Trophoblast cell (in vitro differentiated cells and primary cell): ENCODE data around the gene EIF4G1.
A peak's percentile ranks its signal among the peaks of the same experiment; 100 is the strongest.

Experiments used
- DNase-seq, 2 donors: peaks; one replicate each; pipeline ENCODE4 v3.0.0-alpha.2; 2016
- H2AFZ ChIP-seq: 2 replicates; pipeline ENCODE4 v1.6.1; 2013; ENCODE audit warnings: low read length, moderate library complexity, mild to moderate bottlenecking; ENCODE audit not compliant: insufficient read depth, poor library complexity
- H2AK5ac ChIP-seq: 2 replicates; pipeline ENCODE4 v1.6.1; 2013; ENCODE audit warnings: mild to moderate bottlenecking, low read length
- H2BK120ac ChIP-seq: 2 replicates; pipeline ENCODE4 v1.6.1; 2013; ENCODE audit warnings: low read length, mild to moderate bottlenecking, moderate library complexity; ENCODE audit not compliant: insufficient read depth, poor library complexity
- H2BK12ac ChIP-seq: 2 replicates; pipeline ENCODE4 v1.6.1; 2013; ENCODE audit warnings: mild to moderate bottlenecking, low read length, moderate library complexity
- H2BK5ac ChIP-seq: 2 replicates; pipeline ENCODE4 v1.6.1; 2013; ENCODE audit warnings: low read length, low read depth, moderate library complexity, mild to moderate bottlenecking; ENCODE audit not compliant: poor library complexity
- H3K14ac ChIP-seq: 2 replicates; pipeline ENCODE4 v1.6.1; 2013; ENCODE audit warnings: mild to moderate bottlenecking, low read length
- H3K18ac ChIP-seq: 2 replicates; pipeline ENCODE4 v1.6.1; 2013; ENCODE audit warnings: mild to moderate bottlenecking, low read length
- H3K23ac ChIP-seq: 2 replicates; pipeline ENCODE4 v1.6.1; 2013; ENCODE audit warnings: low read length
- H3K27ac ChIP-seq: 2 replicates; pipeline ENCODE4 v1.5.1; 2013; ENCODE audit warnings: low read depth, mild to moderate bottlenecking, inconsistent platforms, low read length, moderate library complexity
- H3K27me3 ChIP-seq: 2 replicates; pipeline ENCODE4 v1.6.1; 2013; ENCODE audit warnings: inconsistent platforms, mild to moderate bottlenecking, low read length, moderate library complexity; ENCODE audit not compliant: insufficient read depth
- H3K36me3 ChIP-seq, 2 experiments: 1 replicate in 1 of 2; 2 replicates in 1 of 2; pipeline ENCODE4 v1.6.1; 2013; ENCODE audit warnings: low read length in 2 of 2, mild to moderate bottlenecking in 2 of 2, moderate library complexity in 1 of 2; ENCODE audit not compliant: insufficient read depth in 2 of 2, control insufficient read depth in 1 of 2
- H3K4ac ChIP-seq: 2 replicates; pipeline ENCODE4 v1.6.1; 2013; ENCODE audit warnings: low read depth, mild to moderate bottlenecking, low read length, moderate library complexity
- H3K4me1 ChIP-seq, 2 experiments: 1 replicate in 1 of 2; 2 replicates in 1 of 2; pipeline ENCODE4 v1.6.1; 2013; ENCODE audit warnings: low read length in 2 of 2, mild to moderate bottlenecking in 2 of 2, moderate library complexity in 1 of 2; ENCODE audit not compliant: insufficient read depth in 2 of 2, control insufficient read depth in 1 of 2
- H3K4me2 ChIP-seq: 2 replicates; pipeline ENCODE4 v1.6.1; 2013; ENCODE audit warnings: inconsistent platforms, mild to moderate bottlenecking, low read length, moderate library complexity
- H3K4me3 ChIP-seq: 2 replicates; pipeline ENCODE4 v1.5.1; 2013; ENCODE audit warnings: mild to moderate bottlenecking, low read depth, low read length, inconsistent platforms
- H3K79me1 ChIP-seq: one replicate; pipeline ENCODE4 v1.6.1; 2013; ENCODE audit warnings: low read length
- H3K79me2 ChIP-seq: 2 replicates; pipeline ENCODE4 v1.6.1; 2013; ENCODE audit warnings: low read length, mild to moderate bottlenecking; ENCODE audit not compliant: control insufficient read depth, insufficient read depth, poor library complexity
- H3K9ac ChIP-seq: 2 replicates; pipeline ENCODE4 v1.6.1; 2013; ENCODE audit warnings: mild to moderate bottlenecking, low read length
- H3K9me3 ChIP-seq: 2 replicates; pipeline ENCODE4 v1.6.1; 2013; ENCODE audit warnings: low read depth, mild to moderate bottlenecking, control low read depth, inconsistent platforms, low read length; ENCODE audit not compliant: insufficient read depth
- H4K12ac ChIP-seq: 2 replicates; pipeline ENCODE4 v1.6.1; 2013; ENCODE audit warnings: low read depth, mild to moderate bottlenecking, low read length, moderate library complexity
- H4K8ac ChIP-seq: 2 replicates; pipeline ENCODE4 v1.6.1; 2013; ENCODE audit warnings: low read depth, mild to moderate bottlenecking, low read length, moderate library complexity
- H4K91ac ChIP-seq: one replicate; pipeline ENCODE4 v1.6.1; 2013; ENCODE audit warnings: low read depth, mild to moderate bottlenecking, low read length, moderate library complexity
- WGBS: extraction: QIAGEN DNeasy Blood & Tissue Kit; methylation state at CpG from one replicate; pipeline ENCODE4 v1.1.7; 2013; ENCODE audit warnings: missing lambda C conversion rate; ENCODE audit not compliant: insufficient read length, insufficient coverage; ENCODE audit errors: extremely low coverage; 5-methylcytosine and 5-hydroxymethylcytosine counted together

The EIF4G1 gene

GRCh38 chr3:184371570-184372018 lies 57.2 kb downstream of the EIF4G1 start:
- Histone ChIP-seq H3K9me3 (no peaks in the 10 kb centered on the region), H3K4me3 (no peak overlapping the region), H4K12ac (no peak overlapping the region), H3K4me1 (no peaks in the 10 kb centered on the region), H2BK120ac (no peak overlapping the region), H3K79me1 (no peaks in the 10 kb centered on the region), H2AFZ (no peak overlapping the region), H3K23ac (no peak overlapping the region), H3K79me2 (no peaks in the 10 kb centered on the region), H2BK12ac (no peak overlapping the region), H3K14ac (no peak overlapping the region), H3K27ac (no peak overlapping the region), H2AK5ac (no peak overlapping the region), H3K36me3 (peaks cover 7 to 21% of the 10 kb centered on the region in 2 experiments), H3K27me3 (no peaks in the 10 kb centered on the region), H4K91ac (no peak overlapping the region), H4K8ac (no peak overlapping the region), H3K4me2 (no peak overlapping the region), H3K9ac (no peak overlapping the region), H2BK5ac (no peak overlapping the region), H3K4ac (no peak overlapping the region), H3K18ac (no peak overlapping the region)
- peak; percentile 69 to 91 for DNase-seq
- WGBS, result no CpG with 5 or more reads among the region's 5 CpGs

GRCh38 chr3:184372296-184372821 lies 58.0 kb downstream of the EIF4G1 start:
- no peak overlapping the region for H4K8ac ChIP-seq

DNA sequence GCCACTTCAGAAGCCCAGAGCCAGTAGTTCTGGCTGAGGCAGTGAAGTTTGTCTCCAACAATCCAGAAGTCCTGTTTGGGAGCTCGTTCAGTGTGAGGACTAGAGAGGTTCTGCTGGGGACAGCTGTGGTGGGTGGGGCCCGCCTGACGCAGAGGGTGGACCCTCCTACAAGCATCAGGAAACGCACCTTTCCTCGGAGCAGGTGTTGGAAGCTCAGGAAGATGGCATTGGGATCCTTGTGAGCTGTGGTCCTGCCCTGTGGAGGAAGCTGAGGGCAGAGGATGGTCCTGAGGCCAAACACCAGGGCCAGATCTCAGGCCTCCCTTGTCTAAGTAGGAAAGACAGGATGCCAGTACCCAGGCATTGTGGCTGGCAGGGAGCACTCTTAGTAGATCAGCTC lies 58.5 kb downstream of the EIF4G1 start:
- Histone ChIP-seq H3K4me3 (no peak overlapping the region), H3K23ac (no peak overlapping the region), H3K4ac (no peak overlapping the region), H2BK12ac (no peak overlapping the region), H4K12ac (no peak overlapping the region), H2BK5ac (no peak overlapping the region), H3K79me2 (no peaks in the 10 kb centered on the region), H2AK5ac (no peak overlapping the region), H2AFZ (no peak overlapping the region), H3K18ac (no peak overlapping the region), H3K9ac (no peak overlapping the region), H3K27ac (no peak overlapping the region), H4K8ac (no peak overlapping the region), H2BK120ac (no peak overlapping the region), H3K4me1 (peaks cover under 1 to 1% of the 10 kb centered on the region in 2 experiments), H4K91ac (no peak overlapping the region), H3K4me2 (no peak overlapping the region), H3K36me3 (peaks cover 7 to 13% of the 10 kb centered on the region in 2 experiments), H3K14ac (no peak overlapping the region), H3K27me3 (no peaks in the 10 kb centered on the region), H3K79me1 (no peaks in the 10 kb centered on the region), H3K9me3 (no peaks in the 10 kb centered on the region)
- no peak for DNase-seq
- no CpG with 5 or more reads among the region's 5 CpGs for WGBS

More at GRCh38 chr3:184372296-184372821, 58.0 kb downstream of the EIF4G1 start:
- H3K9ac ChIP-seq, result no peak overlapping the region
- H2AFZ ChIP-seq, result no peak overlapping the region
- H4K12ac ChIP-seq, result no peak overlapping the region
- no CpG with 5 or more reads among the region's 8 CpGs for WGBS
- H2BK120ac ChIP-seq, result no peak overlapping the region
- H3K4ac ChIP-seq, result no peak overlapping the region
- H2AK5ac ChIP-seq, result no peak overlapping the region
- H3K4me1 ChIP-seq, result no peaks in the 10 kb centered on the region
- H3K18ac ChIP-seq, result no peak overlapping the region
- H3K27ac ChIP-seq, result no peak overlapping the region
- H3K23ac ChIP-seq, result no peak overlapping the region
- no peaks in the 10 kb centered on the region for H3K27me3 ChIP-seq
- no peak overlapping the region for H2BK12ac ChIP-seq
- H4K91ac ChIP-seq, result no peak overlapping the region
- H3K14ac ChIP-seq, result no peak overlapping the region
- H2BK5ac ChIP-seq, result no peak overlapping the region
- no peaks in the 10 kb centered on the region for H3K79me1 ChIP-seq
- no peak overlapping the region for H3K4me3 ChIP-seq
- no peak for DNase-seq
- no peak overlapping the region for H3K4me2 ChIP-seq
- H3K36me3 ChIP-seq, result peaks cover 7 to 17% of the 10 kb centered on the region in 2 experiments
- no peaks in the 10 kb centered on the region for H3K9me3 ChIP-seq
- no peaks in the 10 kb centered on the region for H3K79me2 ChIP-seq

GRCh38 chr3:184373422-184373821 lies 59.0 kb downstream of the EIF4G1 start:
- H3K27me3 ChIP-seq, result no peaks in the 10 kb centered on the region
- H3K9me3 ChIP-seq, result no peaks in the 10 kb centered on the region
- H2BK120ac ChIP-seq, result no peak overlapping the region
- no peak overlapping the region for H4K91ac ChIP-seq
- no peak overlapping the region for H3K4me3 ChIP-seq
- no peak overlapping the region for H3K27ac ChIP-seq
- DNase-seq, result peak in 1 of 2 donors; percentile 12
- H3K4me2 ChIP-seq, result no peak overlapping the region
- no peak overlapping the region for H4K8ac ChIP-seq
- H4K12ac ChIP-seq, result no peak overlapping the region
- peaks cover 4 to 5% of the 10 kb centered on the region in 2 experiments for H3K4me1 ChIP-seq
- H3K23ac ChIP-seq, result no peak overlapping the region
- H2AFZ ChIP-seq, result no peak overlapping the region
- H3K36me3 ChIP-seq, result peaks cover 3 to 8% of the 10 kb centered on the region in 2 experiments
- H2BK12ac ChIP-seq, result no peak overlapping the region
- WGBS, result no CpG with 5 or more reads among the region's 6 CpGs
- no peak overlapping the region for H3K9ac ChIP-seq
- no peak overlapping the region for H3K14ac ChIP-seq
- H2AK5ac ChIP-seq, result no peak overlapping the region
- H3K79me2 ChIP-seq, result no peaks in the 10 kb centered on the region
- no peak overlapping the region for H3K4ac ChIP-seq
- no peak overlapping the region for H3K18ac ChIP-seq
- no peak overlapping the region for H2BK5ac ChIP-seq
- no peaks in the 10 kb centered on the region for H3K79me1 ChIP-seq
